ENCODE data around the gene DFFB.

DNA sequence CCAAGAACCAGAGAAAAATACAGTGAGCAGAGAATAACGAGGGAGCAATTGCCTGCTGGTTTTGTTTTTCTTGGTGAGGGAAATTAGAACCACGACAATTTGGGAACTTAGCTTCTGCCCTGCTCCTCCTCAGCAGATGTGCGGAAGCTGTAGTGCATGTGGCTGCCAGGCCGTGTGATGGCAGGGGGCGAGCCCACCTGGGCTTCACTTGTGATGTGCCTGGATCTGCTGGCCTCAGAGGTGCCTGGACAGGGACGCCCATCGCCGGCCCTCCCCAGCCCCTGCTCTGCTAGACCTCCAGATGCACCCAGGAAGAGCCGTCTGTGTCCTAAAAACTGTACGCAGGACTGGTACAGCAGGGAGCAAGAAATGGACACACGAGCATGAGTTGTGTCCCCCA is 71.3 kb downstream of the DFFB start:
- no peak for TF ChIP-seq RAD21 (IDR thresholded peaks at IDR 0.05; ENCODE audit: low read depth)
- no peak for TF ChIP-seq TAF1 (IDR thresholded peaks at IDR 0.05; ENCODE audit: low read depth)
- TF ChIP-seq, protein P1, sequence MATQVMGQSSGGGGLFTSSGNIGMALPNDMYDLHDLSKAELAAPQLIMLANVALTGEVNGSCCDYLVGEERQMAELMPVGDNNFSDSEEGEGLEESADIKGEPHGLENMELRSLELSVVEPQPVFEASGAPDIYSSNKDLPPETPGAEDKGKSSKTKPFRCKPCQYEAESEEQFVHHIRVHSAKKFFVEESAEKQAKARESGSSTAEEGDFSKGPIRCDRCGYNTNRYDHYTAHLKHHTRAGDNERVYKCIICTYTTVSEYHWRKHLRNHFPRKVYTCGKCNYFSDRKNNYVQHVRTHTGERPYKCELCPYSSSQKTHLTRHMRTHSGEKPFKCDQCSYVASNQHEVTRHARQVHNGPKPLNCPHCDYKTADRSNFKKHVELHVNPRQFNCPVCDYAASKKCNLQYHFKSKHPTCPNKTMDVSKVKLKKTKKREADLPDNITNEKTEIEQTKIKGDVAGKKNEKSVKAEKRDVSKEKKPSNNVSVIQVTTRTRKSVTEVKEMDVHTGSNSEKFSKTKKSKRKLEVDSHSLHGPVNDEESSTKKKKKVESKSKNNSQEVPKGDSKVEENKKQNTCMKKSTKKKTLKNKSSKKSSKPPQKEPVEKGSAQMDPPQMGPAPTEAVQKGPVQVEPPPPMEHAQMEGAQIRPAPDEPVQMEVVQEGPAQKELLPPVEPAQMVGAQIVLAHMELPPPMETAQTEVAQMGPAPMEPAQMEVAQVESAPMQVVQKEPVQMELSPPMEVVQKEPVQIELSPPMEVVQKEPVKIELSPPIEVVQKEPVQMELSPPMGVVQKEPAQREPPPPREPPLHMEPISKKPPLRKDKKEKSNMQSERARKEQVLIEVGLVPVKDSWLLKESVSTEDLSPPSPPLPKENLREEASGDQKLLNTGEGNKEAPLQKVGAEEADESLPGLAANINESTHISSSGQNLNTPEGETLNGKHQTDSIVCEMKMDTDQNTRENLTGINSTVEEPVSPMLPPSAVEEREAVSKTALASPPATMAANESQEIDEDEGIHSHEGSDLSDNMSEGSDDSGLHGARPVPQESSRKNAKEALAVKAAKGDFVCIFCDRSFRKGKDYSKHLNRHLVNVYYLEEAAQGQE (IDR thresholded peaks at IDR 0.05; ENCODE audit: low read depth), result no peak
